Transverse colon (tissue), 3 donors: Measurements from ENCODE around the gene TNFSF8.

ENCODE experiments used
- CTCF ChIP-seq, 5 experiments: fragments of 200-600 bp in 3 of 5; fragments of 450-650 bp in 2 of 5; sonication (generic) in 3 of 5; IDR thresholded peaks; 1 replicate in 2 of 5; 2 replicates in 3 of 5; pipeline ENCODE4 v1.5.1; 2016 to 2017; ENCODE audit warnings: antibody characterized with exemption in 5 of 5, inconsistent platforms in 3 of 5, mild to moderate bottlenecking in 2 of 5, moderate library complexity in 1 of 5
- POLR2A ChIP-seq: fragments of 450-650 bp; IDR thresholded peaks from one replicate; pipeline ENCODE4 v1.6.1; 2016; ENCODE audit warnings: antibody characterized with exemption, mild to moderate bottlenecking, moderate library complexity

GRCh38 chr9:114902786-114903524, 27.4 kb downstream of the TNFSF8 start:
- no peak for TF ChIP-seq POLR2A
- TF ChIP-seq CTCF (IDR thresholded peaks at IDR 0.05) = no peak
